Measurements from ENCODE around the gene MBP.

DNA sequence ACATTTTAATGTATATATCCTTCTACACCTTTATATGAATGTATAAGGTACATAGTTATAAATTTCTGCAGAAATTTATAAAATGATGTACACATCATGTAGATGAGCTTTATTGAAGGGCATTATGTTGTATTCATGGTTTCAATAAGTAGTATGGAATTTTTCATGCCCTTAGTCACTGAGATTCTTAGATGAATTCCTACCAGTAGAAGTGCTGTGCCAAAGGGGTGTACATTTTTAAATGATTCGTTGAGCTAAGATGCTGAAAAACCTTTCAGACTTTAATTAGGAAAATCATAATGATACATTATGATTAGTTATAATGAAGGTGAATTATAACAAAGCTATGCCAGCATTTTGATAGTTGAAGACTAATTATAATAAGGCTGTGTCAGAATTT, 195.0 kb downstream of the MBP start:
- TF ChIP-seq POLR2A (IDR thresholded peaks at IDR 0.05; ENCODE audit: extremely low read depth, insufficient read length) (no peak), MYC (IDR thresholded peaks at IDR 0.05; ENCODE audit: low read depth, low read length) (no peak)
- TF ChIP-seq, protein P1, sequence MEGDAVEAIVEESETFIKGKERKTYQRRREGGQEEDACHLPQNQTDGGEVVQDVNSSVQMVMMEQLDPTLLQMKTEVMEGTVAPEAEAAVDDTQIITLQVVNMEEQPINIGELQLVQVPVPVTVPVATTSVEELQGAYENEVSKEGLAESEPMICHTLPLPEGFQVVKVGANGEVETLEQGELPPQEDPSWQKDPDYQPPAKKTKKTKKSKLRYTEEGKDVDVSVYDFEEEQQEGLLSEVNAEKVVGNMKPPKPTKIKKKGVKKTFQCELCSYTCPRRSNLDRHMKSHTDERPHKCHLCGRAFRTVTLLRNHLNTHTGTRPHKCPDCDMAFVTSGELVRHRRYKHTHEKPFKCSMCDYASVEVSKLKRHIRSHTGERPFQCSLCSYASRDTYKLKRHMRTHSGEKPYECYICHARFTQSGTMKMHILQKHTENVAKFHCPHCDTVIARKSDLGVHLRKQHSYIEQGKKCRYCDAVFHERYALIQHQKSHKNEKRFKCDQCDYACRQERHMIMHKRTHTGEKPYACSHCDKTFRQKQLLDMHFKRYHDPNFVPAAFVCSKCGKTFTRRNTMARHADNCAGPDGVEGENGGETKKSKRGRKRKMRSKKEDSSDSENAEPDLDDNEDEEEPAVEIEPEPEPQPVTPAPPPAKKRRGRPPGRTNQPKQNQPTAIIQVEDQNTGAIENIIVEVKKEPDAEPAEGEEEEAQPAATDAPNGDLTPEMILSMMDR (IDR thresholded peaks at IDR 0.05; ENCODE audit: low read depth, low read length) = no peak
- TF ChIP-seq, protein P2, sequence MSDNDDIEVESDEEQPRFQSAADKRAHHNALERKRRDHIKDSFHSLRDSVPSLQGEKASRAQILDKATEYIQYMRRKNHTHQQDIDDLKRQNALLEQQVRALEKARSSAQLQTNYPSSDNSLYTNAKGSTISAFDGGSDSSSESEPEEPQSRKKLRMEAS (IDR thresholded peaks at IDR 0.05; ENCODE audit: low read depth, low read length) = no peak
